Testis (tissue), 3 donors: ENCODE results near the gene KLHL6. TPM values are rescaled to one million over a fixed set of nuclear protein-coding genes. Genes with fewer than 3 reads are reported as not detected.

ENCODE experiments used
- DNase-seq: peaks from one replicate; pipeline ENCODE4 v3.0.0-alpha.2; 2019
- H3K27ac ChIP-seq, 2 donors: fragments of 200-600 bp; sonication (generic); one replicate each; pipeline ENCODE4 v1.5.1; 2019
- H3K27me3 ChIP-seq: fragments of 200-600 bp; sonication (generic); one replicate; pipeline ENCODE4 v1.5.1; 2019
- H3K36me3 ChIP-seq: fragments of 200-600 bp; sonication (generic); one replicate; pipeline ENCODE4 v1.5.1; 2017; ENCODE audit warnings: low read depth; ENCODE audit errors: missing control alignments
- H3K4me1 ChIP-seq: fragments of 200-600 bp; sonication (generic); one replicate; pipeline ENCODE4 v1.5.1; 2019
- H3K4me3 ChIP-seq, 2 donors: fragments of 200-600 bp; sonication (generic); one replicate each; pipeline ENCODE4 v1.5.1; 2017 to 2019
- H3K9me3 ChIP-seq: fragments of 200-600 bp; sonication (generic); one replicate; pipeline ENCODE4 v1.5.1; 2017
- POLR2A ChIP-seq: fragments of 450-650 bp; IDR thresholded peaks from one replicate; pipeline ENCODE4 v1.6.1; 2017; ENCODE audit warnings: antibody characterized with exemption, mild to moderate bottlenecking, moderate library complexity
- WGBS, 2 donors: methylation state at CpG; one replicate each; pipeline ENCODE4 v1.1.5; 2018; 5-methylcytosine and 5-hydroxymethylcytosine counted together
- intact Hi-C: fragments of 100-400 bp; cut with DNase I; formaldehyde crosslinking; loops from one replicate; pipeline ENCODE4 v1.15.1; 2023; ENCODE audit warnings: low total_unique reads
- polyA plus RNA-seq: library from polyadenylated mRNA; stranded (reverse); fragments of 350-450 nt; fragmentation: Illumina TruSeq; extraction: RNeasy Lipid Tissue Mini Kit (QIAGEN cat#74804); gene quantifications from one replicate; pipeline ENCODE4 v1.2.3, GENCODE V29; 2014; ENCODE audit warnings: low read depth, low replicate concordance; ENCODE audit not compliant: insufficient read depth
- total RNA-seq, 2 donors: library from RNA; depleted of rRNA; stranded (reverse); fragments of >200 nt; gene quantifications; one replicate each; pipeline ENCODE4 v1.2.3, GENCODE V29; 2016
- TF ChIP-seq, protein P1 (sequence below), 3 experiments: fragments of 450-650 bp in 2 of 3; fragments of 200-600 bp in 1 of 3; sonication (generic) in 1 of 3; IDR thresholded peaks; one replicate each; pipeline ENCODE4 v1.5.1; 2016 to 2019; ENCODE audit warnings: antibody characterized with exemption in 3 of 3, mild to moderate bottlenecking in 2 of 3, moderate library complexity in 1 of 3

KLHL6 gene
- total and polyA plus RNA-seq, 3 donors from 2014 or later, result 0.55 to 1.5 (median 1.4) TPM

DNA sequence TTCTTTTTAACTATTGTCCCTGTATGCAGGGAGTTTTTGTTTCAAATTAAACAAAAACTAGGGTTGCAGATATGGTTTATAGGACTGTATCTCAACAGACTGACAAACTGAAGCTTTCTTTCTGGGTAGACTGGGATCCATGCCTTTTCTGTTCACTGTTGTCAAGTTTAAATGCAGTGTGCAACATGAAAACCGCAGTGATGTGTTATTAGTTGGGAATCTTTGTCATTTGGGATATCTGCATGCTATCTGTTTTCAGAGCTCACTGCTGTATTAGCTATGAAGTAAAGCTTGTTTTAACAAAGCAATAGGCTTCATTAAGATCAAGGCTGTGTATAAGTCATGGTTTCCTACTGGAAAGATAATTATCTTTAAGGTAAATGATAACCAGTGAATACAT lies 105.7 kb downstream of the KLHL6 start:
- no peak overlapping the region for H3K4me3 ChIP-seq
- H3K9me3 ChIP-seq, result no peaks in the 10 kb centered on the region
- intact Hi-C loops, result no loop called here
- H3K4me1 ChIP-seq, result no peaks in the 10 kb centered on the region
- H3K27ac ChIP-seq, result peak overlapping the region in 1 of 2 donors; percentile 22
- no peaks in the 10 kb centered on the region for H3K36me3 ChIP-seq
- no peaks in the 10 kb centered on the region for H3K27me3 ChIP-seq
- whole genome bisulfite sequencing, 2 donors, result 60 to 89% methylated on average over 1 of the region's 1 CpG
- TF ChIP-seq, protein P1, sequence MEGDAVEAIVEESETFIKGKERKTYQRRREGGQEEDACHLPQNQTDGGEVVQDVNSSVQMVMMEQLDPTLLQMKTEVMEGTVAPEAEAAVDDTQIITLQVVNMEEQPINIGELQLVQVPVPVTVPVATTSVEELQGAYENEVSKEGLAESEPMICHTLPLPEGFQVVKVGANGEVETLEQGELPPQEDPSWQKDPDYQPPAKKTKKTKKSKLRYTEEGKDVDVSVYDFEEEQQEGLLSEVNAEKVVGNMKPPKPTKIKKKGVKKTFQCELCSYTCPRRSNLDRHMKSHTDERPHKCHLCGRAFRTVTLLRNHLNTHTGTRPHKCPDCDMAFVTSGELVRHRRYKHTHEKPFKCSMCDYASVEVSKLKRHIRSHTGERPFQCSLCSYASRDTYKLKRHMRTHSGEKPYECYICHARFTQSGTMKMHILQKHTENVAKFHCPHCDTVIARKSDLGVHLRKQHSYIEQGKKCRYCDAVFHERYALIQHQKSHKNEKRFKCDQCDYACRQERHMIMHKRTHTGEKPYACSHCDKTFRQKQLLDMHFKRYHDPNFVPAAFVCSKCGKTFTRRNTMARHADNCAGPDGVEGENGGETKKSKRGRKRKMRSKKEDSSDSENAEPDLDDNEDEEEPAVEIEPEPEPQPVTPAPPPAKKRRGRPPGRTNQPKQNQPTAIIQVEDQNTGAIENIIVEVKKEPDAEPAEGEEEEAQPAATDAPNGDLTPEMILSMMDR (IDR thresholded peaks at IDR 0.05), result no peak
- no peak for TF ChIP-seq POLR2A
- no peak for DNase-seq

DNA sequence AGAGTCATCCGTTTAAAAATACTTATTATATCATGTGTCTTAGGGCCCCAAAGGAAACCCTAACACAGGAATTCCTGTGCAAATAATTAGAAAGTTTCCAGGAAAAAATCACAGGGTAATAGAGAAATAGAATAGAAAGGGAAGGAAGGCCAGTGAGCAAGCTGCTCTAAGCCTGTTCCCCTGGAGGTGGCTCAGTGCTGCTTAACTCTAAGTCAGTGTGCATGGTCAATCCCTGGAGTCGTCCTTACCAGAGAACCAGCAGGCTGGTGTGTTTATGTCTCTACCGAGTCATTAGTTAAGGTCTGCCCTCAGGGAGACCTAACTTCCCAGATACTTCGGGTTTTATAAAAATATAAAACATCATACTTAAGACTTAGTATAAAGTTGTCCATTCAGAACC lies 106.1 kb downstream of the KLHL6 start:
- H3K27ac ChIP-seq, result peak overlapping the region in 1 of 2 donors; percentile 22
- intact Hi-C loops, result no loop called here
- H3K4me1 ChIP-seq, result no peaks in the 10 kb centered on the region
- no peaks in the 10 kb centered on the region for H3K27me3 ChIP-seq
- peak; percentile 52 for DNase-seq
- H3K4me3 ChIP-seq, result no peak overlapping the region
- TF ChIP-seq POLR2A, result no peak
- TF ChIP-seq, protein P1 (IDR thresholded peaks at IDR 0.05), result no peak
- 28 to 34% methylated on average over 4 of the region's 4 CpGs for WGBS, 2 donors
- H3K36me3 ChIP-seq, result no peaks in the 10 kb centered on the region
- H3K9me3 ChIP-seq, result no peaks in the 10 kb centered on the region

DNA sequence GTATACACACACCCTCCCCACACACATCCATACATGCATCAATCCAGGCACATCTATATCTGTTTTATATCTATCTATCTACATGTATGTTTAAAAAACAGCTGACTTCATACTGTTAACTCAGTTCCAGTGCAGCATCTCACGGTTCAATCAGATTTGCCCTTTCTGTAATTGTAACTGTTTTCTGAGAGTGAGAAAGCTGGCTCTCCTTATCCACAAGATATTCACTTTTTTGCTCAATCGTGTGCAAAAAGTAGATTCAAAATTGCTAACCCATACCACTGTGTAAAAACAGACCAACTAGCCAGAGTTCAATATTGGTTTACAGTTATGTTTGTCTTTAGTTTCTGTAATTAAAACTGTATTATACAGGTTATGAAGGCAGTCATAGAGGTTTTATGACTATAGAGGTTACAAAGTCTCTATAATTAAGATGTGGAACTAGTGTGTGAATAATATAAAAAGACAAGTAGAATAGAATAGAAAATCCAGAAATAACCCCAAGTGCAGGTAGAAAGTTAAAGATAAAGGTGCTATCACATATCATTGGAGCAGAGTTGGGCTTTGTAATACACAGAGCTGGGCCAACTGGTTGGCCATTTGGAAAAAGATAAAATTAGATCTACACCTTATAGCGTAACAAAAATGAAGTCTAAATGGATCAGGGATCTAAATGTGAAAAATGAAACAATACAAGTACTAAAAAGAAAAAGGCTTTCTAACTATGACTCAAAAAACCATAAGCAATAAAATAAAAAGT lies 107.0 kb downstream of the KLHL6 start:
- DNase-seq, result no peak
- intact Hi-C loops, result no loop called here
- H3K9me3 ChIP-seq, result no peaks in the 10 kb centered on the region
- H3K4me3 ChIP-seq, result peak overlapping the region; percentile 76 to 83
- WGBS, 2 donors, result 32% methylated on average over 3 of the region's 3 CpGs
- H3K4me1 ChIP-seq, result no peaks in the 10 kb centered on the region
- TF ChIP-seq POLR2A, result no peak
- TF ChIP-seq, protein P1 (IDR thresholded peaks at IDR 0.05), result no peak
- peak overlapping the region in 1 of 2 donors; percentile 86 for H3K27ac ChIP-seq
- no peaks in the 10 kb centered on the region for H3K36me3 ChIP-seq
- H3K27me3 ChIP-seq, result no peaks in the 10 kb centered on the region

DNA sequence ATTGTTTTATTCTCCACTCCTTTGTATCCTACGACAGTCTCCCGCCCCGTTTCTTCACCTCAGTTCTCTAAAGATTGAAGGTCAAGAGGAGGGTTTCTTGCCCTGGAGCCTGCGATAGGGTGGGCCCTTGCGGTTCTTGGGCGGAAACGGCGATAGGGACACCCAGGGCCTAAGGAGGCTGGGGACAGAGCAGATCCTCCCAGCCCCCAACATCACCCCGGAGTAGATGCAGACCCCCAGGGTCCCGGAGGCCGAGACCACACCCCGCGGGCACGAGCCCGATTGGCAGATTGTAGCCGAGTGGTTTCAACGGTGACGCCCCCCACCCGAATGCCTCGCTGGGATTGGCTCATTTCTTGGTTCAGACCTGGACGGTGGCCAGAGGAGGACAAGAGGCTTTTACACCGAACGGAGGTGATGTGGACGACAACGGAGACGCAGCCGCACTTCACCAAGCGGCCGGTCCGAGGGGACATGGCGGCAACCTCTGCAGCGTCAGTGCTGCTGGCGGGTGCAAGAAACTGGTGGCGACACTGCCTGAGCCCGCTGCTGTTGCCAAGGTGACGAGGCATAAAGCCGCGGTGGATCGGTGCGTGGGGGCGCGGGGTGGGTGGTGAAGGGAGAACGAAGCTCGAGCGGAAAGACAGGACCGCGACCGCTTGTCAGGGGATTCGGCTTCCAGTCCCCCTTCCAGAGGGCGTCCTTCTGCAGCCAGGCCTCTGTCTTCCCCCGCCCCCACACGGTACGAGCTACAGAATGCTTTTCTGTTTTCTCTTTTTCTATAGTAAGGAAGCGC lies 108.1 kb downstream of the KLHL6 start:
- intact Hi-C loops, result no loop called here
- Histone ChIP-seq H3K27ac (peak overlapping the region; percentile 29 to 86), H3K9me3 (no peaks in the 10 kb centered on the region), H3K36me3 (no peaks in the 10 kb centered on the region), H3K27me3 (no peaks in the 10 kb centered on the region), H3K4me3 (peak overlapping the region; percentile 76 to 83), H3K4me1 (no peaks in the 10 kb centered on the region)
- WGBS, 2 donors, result 0 to 1% methylated on average over 28 to 53 of the region's 54 CpGs
- TF ChIP-seq, protein P1 (IDR thresholded peaks at IDR 0.05), result no peak
- TF ChIP-seq POLR2A, result no peak
- peak; percentile 97 for DNase-seq
